ENCODE data around the gene CHRM5.
"Not testable (repeated sequence)": the region's sequence is repeated elsewhere in the genome, so short reads cannot be mapped to it uniquely, and the experiment has no call there.

The CHRM5 gene

DNA sequence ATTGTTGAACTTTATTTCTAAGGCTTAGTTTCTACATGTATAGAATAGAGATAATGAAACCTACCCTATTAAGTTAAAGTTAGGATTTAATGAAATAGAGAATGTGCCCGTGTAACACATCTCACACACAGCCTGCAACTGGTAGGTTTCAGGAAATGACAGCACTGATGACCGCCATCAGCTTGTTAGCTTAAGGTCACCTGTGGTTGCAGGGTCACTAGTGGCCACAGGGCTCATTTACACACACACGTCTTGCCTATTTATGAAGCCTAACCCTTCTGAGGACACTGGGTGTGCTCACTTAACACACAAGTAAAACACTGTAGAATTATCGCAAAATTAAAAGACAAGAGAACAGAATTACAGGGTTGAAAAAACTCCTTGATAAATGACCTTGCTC, 20.1 kb downstream of the CHRM5 start:
- no peak for DNase-seq

DNA sequence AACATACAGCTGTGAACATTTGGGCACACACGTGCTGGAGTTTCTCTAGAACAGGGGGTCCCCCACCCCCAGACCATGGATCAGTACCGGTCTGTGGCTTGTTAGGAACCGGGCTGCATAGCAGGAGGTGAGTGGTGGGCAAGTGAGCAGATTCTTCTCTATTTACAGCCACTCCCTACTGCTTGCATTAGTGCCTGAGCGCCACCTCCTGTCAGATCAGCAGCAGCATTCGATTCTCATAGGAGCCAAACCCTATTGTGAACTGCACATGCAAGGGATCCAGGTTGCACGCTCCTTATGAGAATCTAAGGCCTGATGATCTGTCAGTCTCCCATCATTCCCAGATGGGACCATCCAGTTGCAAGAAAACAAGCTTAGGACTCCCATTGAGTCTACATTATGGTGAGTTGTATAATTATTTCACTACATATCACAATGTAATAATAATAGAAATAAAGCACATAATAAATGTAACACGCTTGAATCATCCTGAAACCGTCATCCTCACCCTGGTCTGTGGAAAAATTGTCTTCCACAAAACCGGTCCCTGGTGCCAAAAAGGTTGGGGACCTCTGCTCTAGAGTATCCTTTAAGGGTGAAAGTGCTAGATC, 25.8 kb downstream of the CHRM5 start:
- DNase-seq, result peak; percentile 78

DNA sequence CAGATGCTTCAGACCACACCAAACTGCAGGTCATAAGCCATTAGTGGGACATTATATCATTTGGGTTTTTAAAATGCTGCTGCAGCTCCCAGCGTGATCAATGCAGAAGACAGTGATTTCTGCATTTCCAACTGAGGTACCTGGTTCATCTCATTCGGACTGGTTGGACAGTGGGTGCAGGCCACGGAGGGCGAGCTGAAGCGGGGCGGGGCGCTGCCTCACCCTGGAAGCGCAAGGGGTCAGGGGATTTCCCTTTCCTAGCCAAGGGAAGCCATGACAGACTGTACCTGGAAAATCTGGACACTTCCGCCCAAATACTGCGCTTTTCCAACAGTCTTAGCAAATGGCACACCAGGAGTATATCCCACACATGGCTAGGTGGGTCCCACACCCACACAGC, 27.4 kb downstream of the CHRM5 start:
- not testable (repeated sequence) for DNase-seq

DNA sequence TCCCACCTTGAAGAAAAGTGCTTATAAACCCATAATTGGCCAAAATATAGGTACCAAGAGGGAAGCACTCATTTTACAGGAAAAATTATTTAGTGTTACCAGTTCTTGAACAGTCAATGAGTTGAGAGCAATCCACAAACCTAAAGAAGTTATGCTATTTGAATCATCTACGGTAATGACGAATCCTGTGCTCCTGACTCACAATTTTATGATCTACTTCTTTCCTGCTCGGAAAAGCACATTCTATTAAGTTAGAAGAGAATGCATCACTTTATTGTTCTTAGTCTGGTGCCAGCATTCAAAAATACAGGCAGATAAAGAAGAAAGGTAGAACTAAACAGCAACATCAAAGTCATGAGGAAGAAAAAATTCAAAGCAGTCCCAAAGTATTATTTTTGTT, 33.2 kb downstream of the CHRM5 start:
- DNase-seq, result no peak

DNA sequence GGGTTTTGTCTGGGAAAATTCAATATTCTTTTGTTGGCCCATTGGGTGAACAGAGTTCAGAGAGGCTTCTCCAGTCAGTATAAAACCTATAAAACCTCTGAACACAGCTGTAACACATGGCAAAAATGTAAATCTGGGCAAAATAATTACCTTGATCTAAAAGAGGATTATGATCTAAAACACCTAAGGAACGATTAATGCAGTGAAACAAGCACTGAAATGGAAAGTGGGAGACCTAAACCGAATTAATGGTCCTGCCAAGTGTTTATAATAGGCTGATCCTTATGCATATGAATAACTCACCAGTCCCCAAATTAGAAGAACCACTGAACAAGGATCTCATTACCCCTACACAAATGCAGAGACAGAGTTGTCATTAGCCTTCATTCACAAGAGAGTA, 38.1 kb downstream of the CHRM5 start:
- DNase-seq, result peak; percentile 50

DNA sequence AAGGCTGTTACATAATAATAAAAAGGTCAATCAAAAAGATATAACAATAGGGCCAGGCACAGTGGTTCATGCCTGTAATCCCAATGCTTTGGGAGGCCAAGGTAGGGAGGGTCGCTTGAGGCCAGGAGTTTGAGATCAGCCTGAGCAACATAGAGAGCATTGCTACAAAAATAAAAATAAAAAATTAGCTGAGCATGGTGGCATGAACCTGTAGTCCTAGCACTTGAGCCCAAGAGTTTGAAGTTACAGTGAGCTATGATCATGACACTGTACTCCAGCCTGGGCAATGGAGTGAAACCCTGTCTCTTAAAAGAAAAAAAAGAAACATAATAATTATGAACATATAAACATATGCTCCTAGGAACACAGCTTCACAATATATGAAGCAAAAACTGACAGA, 41.4 kb downstream of the CHRM5 start:
- peak; percentile 28 for DNase-seq

DNA sequence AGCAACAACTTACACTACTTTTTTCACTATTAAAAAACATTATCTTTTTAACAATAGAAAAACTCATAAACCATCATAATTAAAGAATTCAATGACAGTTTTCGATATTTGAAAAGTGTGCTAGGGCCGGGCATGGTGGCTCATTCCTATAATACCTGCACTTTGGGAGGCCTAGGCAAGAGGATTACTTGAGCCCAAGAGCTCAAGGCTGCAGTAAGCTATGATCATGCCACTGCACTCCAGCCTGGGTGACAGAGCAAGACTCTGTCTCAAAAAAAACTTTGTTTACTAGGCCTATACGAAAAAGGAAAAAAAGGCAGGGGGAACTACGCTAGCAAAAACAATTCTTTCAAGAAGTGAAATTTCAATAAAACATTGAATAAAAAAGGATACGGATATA, 42.6 kb downstream of the CHRM5 start:
- peak; percentile 51 for DNase-seq

DNA sequence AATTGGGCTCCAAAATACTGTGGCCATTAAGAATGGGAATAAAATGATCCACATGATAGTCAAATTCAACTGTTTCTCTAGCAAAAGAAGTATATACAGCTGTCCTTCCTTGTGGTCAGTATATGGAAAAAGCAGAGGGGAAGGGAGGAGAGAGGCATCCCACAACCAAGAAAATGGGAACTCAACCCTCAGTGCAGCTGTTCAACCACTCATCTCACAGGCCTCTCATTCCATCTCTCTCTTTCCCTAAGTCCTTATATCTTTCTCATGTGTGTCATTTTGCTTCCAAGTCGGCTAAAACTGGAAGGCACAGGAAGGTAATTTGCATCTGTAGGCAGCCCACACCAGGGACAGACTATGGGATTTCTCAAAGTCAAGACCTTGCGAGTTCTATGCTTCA, 43.2 kb downstream of the CHRM5 start:
- DNase-seq, result no peak

DNA sequence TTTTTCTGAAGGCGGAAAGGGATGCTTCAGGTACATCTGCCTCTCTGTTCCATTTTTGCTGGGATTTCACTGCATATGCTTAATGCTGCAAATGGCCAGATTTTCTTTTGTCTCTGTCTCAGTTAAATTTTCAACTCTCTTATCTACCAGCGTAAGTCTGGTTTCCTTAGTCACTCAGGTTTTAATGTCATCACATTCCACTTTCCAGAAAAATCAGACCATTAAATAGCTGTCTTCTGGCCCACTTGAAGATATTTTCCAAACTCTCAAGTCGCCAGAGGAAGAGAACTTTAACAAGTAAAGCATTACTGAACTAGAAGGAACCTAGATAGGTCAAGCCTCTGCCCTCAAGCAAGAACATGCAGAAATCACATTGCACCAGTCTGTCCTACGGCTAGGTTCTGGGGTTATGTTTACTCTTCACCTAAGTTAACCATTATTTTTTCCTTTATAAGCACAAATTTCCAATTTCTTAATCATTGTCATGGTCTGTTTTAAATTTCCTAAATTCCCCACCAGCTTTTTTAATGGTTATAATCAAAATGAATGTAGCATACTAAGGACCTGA, 44.2 kb downstream of the CHRM5 start:
- no peak for DNase-seq

DNA sequence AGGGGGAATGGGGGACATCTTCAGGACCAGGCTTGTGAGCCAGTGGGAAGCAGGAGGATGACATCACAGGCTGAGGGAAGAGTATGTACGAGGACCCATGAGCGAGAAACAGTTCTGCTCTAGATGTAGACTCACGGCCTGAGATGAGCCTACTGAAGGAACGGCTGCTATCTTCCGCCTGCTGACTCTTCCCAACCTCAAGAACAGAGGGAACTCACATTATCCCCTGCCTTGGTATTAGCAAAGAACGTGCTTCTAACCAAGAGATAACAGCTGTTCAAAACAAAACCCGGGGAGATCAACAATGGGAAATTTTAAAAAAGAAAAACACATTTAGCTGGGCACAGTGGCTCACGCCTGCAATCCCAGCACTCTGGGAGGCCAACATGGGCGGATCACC, 45.4 kb downstream of the CHRM5 start:
- DNase-seq, result no peak

DNA sequence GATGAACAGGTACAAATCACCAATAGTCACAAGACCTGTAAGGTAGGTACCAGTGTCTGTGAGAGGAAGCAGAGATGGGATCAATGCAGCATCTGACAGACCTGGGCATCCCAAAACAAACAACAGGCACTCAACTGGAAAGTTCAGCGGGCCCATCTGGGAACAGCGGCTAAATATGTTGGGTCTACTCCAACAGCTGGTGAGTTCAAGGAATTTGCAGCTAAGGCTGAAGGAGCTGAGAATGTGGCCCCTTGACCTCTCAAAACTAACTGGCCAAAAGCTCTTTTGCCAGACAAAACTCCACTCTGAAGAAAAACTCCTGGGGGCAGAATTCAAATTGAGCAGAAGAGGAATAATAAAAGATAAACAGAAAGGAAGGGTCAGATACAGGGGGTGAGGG, 46.3 kb downstream of the CHRM5 start:
- DNase-seq, result no peak

DNA sequence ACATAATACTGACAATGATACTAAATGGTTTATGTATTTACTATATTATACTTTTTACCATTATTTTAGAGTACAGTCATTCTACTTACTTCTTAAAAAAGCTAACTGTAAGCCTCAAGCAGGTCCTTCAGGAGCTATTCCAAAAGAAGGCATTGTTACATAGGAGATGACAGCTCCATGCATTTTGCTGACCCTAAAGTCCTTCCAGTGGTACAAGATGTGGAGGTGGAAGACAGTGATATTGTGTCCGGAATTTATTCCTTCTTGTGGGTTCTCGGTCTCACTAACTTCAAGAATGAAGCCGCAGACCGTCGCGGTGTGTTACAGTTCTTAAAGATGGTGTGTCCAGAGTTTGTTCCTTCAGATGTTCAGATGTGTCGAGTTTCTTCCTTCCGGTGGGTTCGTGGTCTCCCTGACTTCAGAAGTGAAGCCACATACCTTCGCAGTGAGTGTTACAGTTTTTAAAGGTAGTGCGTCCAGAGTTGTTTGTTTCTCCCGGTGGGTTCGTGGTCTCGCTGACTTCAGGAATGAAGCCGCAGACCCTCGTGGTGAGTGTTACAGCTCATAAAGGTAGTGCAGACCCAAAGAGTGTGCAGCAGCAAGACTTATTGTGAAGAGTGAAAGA, 49.8 kb downstream of the CHRM5 start:
- DNase-seq, result no peak

DNA sequence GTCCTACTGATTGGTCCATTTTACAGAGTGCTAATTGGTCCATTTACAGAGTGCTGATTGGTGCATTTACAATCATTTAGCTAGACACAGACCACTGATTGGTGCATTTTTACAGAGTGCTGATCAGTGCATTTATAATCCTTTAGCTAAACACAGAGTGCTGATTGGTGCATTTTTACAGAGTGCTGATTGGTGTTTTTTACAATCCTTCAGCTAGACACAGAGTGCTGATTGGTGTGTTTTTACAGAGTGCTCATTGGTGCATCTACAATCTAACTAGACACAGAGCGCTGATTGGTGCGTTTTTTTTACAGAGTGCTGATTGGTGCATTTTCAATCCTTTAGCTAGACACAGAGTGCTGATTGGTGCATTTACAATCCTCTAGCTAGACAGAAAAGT, 50.4 kb downstream of the CHRM5 start:
- not testable (repeated sequence) for DNase-seq

DNA sequence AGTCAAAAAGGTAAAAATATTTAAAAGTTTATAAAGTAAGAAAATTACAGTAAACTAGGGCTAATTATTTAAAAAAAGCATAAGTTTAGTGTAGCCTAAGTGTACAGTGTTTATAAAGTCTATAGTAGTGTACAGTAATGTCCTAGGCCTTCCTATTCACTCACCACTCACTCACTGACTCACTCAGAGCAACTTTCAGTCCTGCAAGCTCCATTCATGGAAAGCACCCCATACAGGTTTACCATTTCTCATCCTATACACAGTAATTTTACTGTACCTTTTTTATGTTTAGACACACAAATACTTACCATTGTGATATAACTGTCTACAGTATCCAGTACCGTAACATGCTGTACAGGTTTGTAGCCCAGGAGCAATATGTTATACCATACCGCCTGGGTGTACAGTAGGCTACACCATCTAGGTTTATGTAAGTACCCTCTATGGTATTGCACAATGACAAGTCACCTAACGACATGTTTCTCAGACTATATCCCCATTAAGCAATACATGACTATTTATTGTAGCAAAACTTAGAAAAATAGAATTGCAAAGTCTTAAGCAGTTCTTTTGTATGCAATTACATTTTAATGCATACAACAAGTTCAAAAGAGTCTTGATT, 51.2 kb downstream of the CHRM5 start:
- no peak for DNase-seq

DNA sequence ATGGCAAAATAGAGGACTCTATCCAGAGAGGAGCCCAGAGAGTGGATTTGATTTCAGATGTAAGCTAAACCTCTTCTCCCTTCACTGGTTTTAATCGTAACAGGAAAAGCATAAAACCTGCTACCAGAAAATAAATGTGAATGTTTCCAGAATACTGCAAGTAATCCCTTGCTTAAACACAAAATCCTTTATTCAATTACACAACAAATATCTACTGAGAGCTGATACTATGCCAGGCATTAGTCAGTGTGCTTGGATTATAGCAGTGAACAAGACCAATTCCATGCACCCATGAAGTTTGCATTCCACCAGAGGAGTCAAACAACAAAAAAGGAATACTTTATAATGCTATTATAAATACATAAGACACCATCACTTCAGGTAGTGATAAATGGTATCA, 55.6 kb downstream of the CHRM5 start:
- DNase-seq, result no peak

DNA sequence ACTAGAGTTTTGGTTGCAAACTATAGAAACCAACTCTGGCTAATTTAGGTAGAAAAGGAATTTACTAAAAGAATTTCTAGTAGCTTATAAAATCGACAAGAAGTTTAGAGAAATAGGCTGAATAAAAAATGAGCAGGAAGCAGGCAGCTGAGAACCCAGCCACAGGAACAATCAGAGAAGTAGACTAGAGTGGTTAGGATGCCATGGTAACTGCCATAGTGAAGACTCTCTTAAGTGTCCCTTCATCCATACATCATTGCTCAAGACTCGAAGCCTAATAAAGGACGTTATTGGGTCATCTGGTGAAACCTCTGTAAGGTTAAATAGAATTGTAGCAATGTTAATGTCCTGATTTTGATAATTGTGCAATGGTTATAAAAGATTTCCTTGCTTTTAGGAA, 57.0 kb downstream of the CHRM5 start:
- DNase-seq, result no peak

DNA sequence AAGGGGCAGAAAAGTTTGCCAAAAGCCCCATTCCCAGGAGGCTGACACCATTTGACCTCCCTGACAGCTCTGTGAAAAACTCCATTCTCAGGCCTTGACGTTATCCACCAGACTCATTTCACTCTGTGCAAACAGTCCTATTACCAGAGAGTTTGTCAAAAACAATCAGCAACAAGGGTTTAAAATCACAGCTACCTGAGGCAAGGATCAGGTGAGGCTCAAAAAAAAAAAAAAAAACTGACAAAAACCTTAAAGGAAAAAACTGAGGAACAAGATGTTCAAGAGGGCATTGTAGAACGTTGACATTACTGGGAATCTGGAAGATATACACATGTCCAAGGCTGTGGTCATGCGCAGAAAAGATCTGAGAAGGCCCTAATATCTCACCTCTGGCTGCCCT, 59.3 kb downstream of the CHRM5 start:
- no peak for DNase-seq

DNA sequence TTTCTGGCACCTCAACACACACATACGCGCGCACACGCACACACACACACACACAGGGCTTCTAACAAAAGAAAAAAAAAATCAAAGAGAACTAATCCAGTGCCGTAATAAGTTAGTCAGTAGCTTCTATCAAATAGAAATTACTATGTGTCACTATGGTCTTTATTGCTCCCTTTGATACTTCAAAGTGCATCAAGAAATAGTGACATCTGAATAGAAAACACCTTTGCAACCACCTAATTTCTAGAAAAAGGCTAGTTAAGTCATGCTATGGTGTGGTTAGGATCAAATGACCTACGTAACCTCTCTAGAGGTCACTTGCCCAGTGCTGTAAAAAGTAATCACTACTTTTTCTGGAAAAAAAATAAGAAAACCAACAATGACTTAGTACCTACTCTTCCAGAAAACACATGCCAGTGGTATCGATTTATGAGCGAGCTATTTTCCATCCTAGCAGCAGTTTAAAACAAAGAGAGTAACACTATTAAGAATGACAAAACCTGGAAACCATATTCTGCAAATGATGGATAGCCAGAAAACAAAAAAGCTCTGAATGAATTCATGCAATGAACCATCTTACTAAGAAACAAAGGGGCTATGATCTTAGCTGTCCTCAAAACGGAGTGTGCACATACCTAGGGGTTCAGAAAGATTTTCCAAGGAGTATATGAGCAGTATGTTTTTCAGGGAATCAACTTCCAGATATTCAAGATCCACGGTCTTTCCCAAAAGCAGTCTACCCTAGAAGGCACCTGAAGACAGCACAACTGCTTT, 63.9 kb downstream of the CHRM5 start:
- no peak for DNase-seq

DNA sequence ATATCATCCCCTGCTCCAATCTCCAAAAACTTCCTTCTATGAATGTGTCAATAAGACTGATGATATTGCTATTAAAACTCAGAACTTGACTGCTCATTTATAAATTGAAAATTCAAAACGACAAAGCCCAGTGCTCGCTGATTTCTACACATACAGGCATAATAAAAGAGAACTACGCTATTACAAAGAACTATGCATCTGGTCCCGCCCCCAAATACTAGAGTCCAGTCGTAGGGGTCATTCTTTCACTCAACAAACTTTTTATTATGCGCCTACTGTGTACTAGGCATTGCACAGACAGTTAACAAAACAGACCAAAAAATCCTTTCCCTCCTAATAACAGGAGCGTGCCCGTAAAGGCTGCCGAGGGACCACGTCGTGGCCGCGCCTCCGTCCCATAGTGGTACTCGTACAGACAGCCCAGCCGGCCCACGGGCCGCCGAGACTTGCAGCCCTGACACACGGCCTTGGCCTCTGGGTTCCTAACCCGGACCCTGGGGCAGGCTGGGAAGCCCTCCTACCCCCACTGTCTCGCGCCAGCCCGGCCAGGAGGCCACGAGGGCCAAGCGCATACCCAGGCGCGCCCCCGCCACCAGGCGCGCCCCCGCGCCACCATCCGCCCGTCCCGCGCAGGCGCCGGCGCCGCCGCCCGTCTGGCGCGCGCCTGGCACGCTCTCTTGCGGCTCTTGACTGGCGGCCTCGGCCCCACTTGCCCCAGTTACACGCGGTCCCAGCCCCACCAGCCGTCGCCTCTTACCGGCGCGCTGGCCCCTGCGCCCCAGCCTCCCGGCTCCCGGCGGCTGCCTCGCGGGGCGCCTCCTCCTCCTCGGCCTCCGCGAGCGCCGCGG, 70.0 kb downstream of the CHRM5 start:
- peak; percentile 85 for DNase-seq

DNA sequence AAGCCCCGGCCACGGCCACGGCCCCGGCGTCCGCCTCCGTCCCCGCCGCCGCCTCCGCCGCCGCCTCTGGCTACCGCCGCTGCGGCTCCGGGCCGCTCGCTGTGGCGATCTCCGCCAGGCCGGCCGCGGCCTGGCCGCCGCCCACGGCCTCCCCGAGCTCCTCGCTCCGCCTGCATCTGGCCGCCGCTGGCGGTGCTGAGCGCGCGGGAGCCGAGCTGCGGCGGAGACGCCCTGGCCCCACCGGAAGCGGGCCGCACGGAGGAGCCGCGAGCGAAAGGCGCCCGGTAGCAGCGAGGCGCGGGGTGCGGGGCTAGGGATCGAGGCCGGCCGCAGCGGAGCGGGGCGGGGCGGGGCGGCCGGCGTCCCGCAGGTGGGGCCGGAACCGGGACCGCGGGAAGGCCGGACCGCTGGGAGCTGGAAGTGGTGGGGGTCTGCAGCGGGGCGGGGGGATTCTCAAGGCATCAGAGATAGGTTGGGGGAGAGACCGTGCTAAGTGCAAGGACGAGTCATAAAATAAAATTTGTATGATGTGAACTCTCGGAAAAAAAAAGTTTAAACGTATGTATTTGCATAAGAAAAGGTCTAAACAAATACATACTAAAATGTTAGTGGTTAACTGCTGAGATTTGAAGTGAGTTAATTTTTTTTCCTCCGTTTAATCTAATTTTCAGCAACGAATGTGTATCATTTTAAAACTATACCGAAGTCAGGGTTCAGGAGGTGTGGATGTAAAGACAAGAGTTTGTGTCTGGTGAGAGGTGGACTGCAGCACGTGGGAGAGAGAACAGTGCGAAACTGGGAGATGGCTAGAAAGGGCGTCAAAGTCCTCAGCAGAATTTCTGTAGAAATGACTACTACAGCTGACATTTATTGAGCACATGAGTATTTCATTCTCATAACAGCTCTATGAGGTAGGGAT, 70.8 kb downstream of the CHRM5 start, which contains the start of gene AVEN:
TSS of gene AVEN (minus strand) at position 334 of the 919 bp plus-strand sequence. CDS start at position 176, 158 bp downstream.
- DNase-seq, result peak; percentile 63

DNA sequence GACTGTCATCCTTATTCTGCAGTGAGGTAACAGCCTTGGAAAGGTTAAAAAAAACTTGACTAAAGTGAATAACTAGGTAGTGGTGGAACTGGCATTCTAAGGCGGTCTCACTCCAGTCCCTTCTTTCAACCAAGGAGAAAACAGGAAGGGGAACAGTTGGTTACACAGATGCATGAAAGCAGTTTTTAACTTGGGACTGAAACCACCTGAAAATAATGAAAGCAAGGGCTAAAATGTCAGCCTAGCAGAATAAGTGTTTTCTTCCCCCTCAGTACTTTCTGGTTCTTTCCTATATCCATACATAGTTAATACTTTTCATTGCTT, 71.5 kb downstream of the CHRM5 start:
- no peak for DNase-seq

DNA sequence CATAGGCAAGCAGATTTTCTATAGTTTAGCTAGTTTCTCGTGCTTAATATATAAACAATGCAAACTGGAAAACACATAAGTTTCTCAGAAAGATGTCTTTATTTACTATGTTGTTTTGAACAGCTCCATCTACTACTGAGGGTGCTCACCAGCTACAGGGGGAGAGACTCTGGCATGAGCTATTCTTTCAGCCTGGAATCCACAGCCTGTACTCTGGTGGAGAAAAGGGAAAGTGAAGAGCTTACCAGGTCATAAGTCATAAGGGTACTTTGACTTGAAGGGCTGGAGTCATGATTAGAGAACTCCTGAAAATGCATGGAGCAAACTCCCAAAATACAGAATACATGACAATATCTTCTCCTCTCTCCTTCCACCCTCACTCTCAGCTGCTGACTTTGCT, 75.1 kb downstream of the CHRM5 start:
- DNase-seq, result no peak
